Cardiac septum (tissue), 1 donor: ENCODE results near the gene PRR5. TPM values are rescaled to one million over a fixed set of nuclear protein-coding genes. Genes with fewer than 3 reads are reported as not detected.

Experiments used
- DNase-seq: peaks from one replicate; pipeline ENCODE4 v3.0.0-alpha.2; 2020; ENCODE audit warnings: low spot score
- intact Hi-C: fragments of 100-400 bp; cut with DNase I; formaldehyde crosslinking; loops from one replicate; pipeline ENCODE4 v1.14.0; 2022
- total RNA-seq: library from RNA; stranded (reverse); fragmentation: NEBNext Ultra II Directional; extraction: Animal tissue kit (Norgen Biotek cat#: 25700); gene quantifications from one replicate; pipeline ENCODE4 v1.2.1, GENCODE V29; 2021
- donor health status: DM: no; HTN: no; CAD: no.

PRR5 gene
- total RNA-seq, 1 donor from 2014 or later, result 3.2 TPM

- intact Hi-C loops, result no loop called here
- no peak for DNase-seq
Observed at GRCh38 chr22:44686873-44687600, 15.0 kb upstream of the PRR5 start.

- DNase-seq, result no peak
- intact Hi-C loops, result no loop called here
Observed at GRCh38 chr22:44689173-44689572, 12.8 kb upstream of the PRR5 start.

GRCh38 chr22:44689915-44690524 lies 12.0 kb upstream of the PRR5 start:
- intact Hi-C loops, result no loop called here

GRCh38 chr22:44691796-44692661 lies 10.0 kb upstream of the PRR5 start:
- no peak for DNase-seq
- intact Hi-C loops, result no loop called here

More at GRCh38 chr22:44689915-44690524, 12.0 kb upstream of the PRR5 start:
- no peak for DNase-seq

- no peak for DNase-seq
Observed at GRCh38 chr22:44692662-44693007, 9.4 kb upstream of the PRR5 start.

GRCh38 chr22:44693145-44693544 lies 8.9 kb upstream of the PRR5 start:
- intact Hi-C loops, result no loop called here
- no peak for DNase-seq

More at GRCh38 chr22:44692662-44693007, 9.4 kb upstream of the PRR5 start:
- intact Hi-C loops, result no loop called here

GRCh38 chr22:44693756-44694155 lies 8.2 kb upstream of the PRR5 start:
- intact Hi-C loops, result no loop called here

GRCh38 chr22:44697423-44698141 lies 4.4 kb upstream of the PRR5 start:
- DNase-seq, result peak; percentile 87
- intact Hi-C loops, result loop anchor here (1.0 kb wide), 1 partner anchor 38 kb away; no protein-coding TSS in a partner anchor

More at GRCh38 chr22:44693756-44694155, 8.2 kb upstream of the PRR5 start:
- DNase-seq, result no peak

- intact Hi-C loops, result no loop called here
- DNase-seq, result no peak
Observed at GRCh38 chr22:44698531-44699421, 3.2 kb upstream of the PRR5 start.

GRCh38 chr22:44700456-44700855 lies 1.5 kb upstream of the PRR5 start:
- intact Hi-C loops, result no loop called here
- DNase-seq, result no peak

- DNase-seq, result no peak
- intact Hi-C loops, result no loop called here
Observed at GRCh38 chr22:44701187-44701790, 715 bp upstream of the PRR5 start.

GRCh38 chr22:44702479-44703198 lies 635 bp downstream of the PRR5 start:
- DNase-seq, result no peak
- intact Hi-C loops, result no loop called here

GRCh38 chr22:44703255-44703870 lies 1.4 kb downstream of the PRR5 start:
- DNase-seq, result no peak

GRCh38 chr22:44704159-44705021 lies 2.4 kb downstream of the PRR5 start:
- no peak for DNase-seq
- intact Hi-C loops, result no loop called here

More at GRCh38 chr22:44703255-44703870, 1.4 kb downstream of the PRR5 start:
- intact Hi-C loops, result no loop called here

GRCh38 chr22:44705022-44705297 lies 3.0 kb downstream of the PRR5 start:
- intact Hi-C loops, result no loop called here
- no peak for DNase-seq

- intact Hi-C loops, result no loop called here
- DNase-seq, result no peak
Observed at GRCh38 chr22:44706488-44706887, 4.5 kb downstream of the PRR5 start.

- intact Hi-C loops, result no loop called here
- DNase-seq, result no peak
Observed at GRCh38 chr22:44707178-44707577, 5.2 kb downstream of the PRR5 start.
